SJSA1 (cell line): ENCODE results near the gene GLYR1. TPM values are rescaled to one million over a fixed set of nuclear protein-coding genes. Genes with fewer than 3 reads are reported as not detected.
A peak's percentile ranks its signal among the peaks of the same experiment; 100 is the strongest.

ENCODE experiments used
- DNase-seq, 2 experiments: peaks; one replicate each; pipeline ENCODE4 v3.0.0-alpha.2; 2015 to 2020; ENCODE audit warnings: low spot score in 2 of 2, low read depth in 1 of 2
- H3K27ac ChIP-seq: fragments of 250-450 bp; sonication (Bioruptor Pico); 2 replicates; pipeline ENCODE4 v1.5.1; 2020; ENCODE audit warnings: mild to moderate bottlenecking, moderate library complexity
- H3K27me3 ChIP-seq: fragments of 250-450 bp; sonication (Bioruptor Pico); replicated peaks from 2 replicates; pipeline ENCODE4 v1.5.1; 2020; ENCODE audit warnings: mild to moderate bottlenecking, moderate library complexity
- H3K36me3 ChIP-seq: fragments of 250-450 bp; sonication (Bioruptor Pico); 2 replicates; pipeline ENCODE4 v1.5.1; 2020; ENCODE audit warnings: mild to moderate bottlenecking
- H3K4me1 ChIP-seq: fragments of 250-450 bp; sonication (Bioruptor Pico); replicated peaks from 2 replicates; pipeline ENCODE4 v1.6.1; 2021; ENCODE audit warnings: mild to moderate bottlenecking
- H3K4me3 ChIP-seq: fragments of 250-450 bp; sonication (Bioruptor Pico); 2 replicates; pipeline ENCODE4 v1.5.1; 2020; ENCODE audit warnings: mild to moderate bottlenecking
- H3K9me3 ChIP-seq: fragments of 250-450 bp; sonication (Bioruptor Pico); replicated peaks from 2 replicates; pipeline ENCODE4 v1.5.1; 2020; ENCODE audit warnings: mild to moderate bottlenecking
- total RNA-seq: library from RNA; depleted of rRNA; stranded (reverse); fragments of >200 nt; shearing (Covaris generic); gene quantifications from 2 replicates; pipeline ENCODE4 v1.2.3, GENCODE V29; 2014

GLYR1 gene
- total RNA-seq, 1 experiment from 2014 or later = 49.0 TPM

DNA sequence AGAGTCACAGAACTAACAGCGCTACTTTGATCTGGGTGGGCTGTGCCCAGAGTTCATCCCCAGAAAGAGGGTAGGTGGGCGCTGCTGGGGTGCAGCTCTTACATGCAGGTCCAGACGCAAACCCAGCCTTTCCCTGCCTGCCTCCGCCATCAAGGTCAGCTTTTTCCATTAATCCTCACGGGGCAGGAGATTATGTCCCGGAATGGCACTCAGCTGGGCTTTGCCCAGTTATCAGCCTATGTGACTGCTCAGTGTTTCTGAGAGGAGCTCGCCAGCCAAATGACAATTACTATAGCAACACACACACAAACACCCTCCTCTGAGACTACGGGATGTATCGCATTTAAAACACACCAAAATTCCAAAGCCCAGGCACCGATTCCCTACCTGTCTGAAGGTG lies 20.1 kb downstream of the GLYR1 start:
- no peak for DNase-seq
- Histone ChIP-seq H3K4me3 (no peak overlapping the region), H3K4me1 (no peaks in the 10 kb centered on the region), H3K27me3 (no peaks in the 10 kb centered on the region), H3K36me3 (peaks cover 97% of the 10 kb centered on the region), H3K9me3 (no peaks in the 10 kb centered on the region), H3K27ac (no peak overlapping the region)

DNA sequence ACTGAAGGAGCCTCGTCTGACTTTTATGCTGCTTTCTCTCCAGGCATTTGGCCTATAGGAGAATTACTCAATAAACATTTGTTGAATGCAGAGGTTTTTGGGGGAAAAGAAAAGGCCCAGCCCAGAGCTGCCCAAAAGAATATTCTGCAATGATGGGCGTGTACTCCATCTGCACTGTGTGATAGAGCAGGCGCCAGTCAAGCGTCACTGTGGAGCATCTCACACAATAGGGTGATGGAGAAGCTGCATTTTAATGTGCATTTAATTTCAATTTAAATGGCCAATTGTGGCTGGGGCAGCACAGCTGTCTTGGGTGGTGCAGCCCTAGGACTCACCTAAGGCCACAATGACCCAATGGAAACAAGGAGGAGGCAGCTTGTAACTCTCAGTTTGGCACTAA lies 20.6 kb downstream of the GLYR1 start:
- no peaks in the 10 kb centered on the region for H3K4me1 ChIP-seq
- DNase-seq = no peak
- H3K9me3 ChIP-seq = no peaks in the 10 kb centered on the region
- peaks cover 97% of the 10 kb centered on the region for H3K36me3 ChIP-seq
- no peak overlapping the region for H3K4me3 ChIP-seq
- H3K27me3 ChIP-seq = no peaks in the 10 kb centered on the region
- H3K27ac ChIP-seq = no peak overlapping the region

DNA sequence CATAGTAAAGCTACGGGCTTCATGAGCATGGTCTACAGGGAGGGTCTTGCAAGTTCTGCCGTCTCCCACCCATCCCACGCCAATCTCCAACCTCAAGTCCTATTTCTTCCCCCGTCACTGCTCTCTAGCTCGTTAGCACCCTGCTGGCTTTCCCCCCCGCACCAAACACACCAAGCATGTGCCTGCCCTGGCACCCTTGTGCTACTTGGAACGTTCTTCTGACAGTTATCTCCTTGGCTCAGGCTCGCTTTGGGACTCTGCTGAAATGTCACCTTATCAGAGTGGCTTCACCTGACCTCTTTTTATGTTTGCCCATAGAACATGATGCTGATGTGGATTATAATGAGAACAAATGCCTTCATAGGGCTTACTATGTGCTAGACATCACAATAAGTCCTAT lies 21.9 kb downstream of the GLYR1 start:
- Histone ChIP-seq H3K4me1 (no peaks in the 10 kb centered on the region), H3K9me3 (no peaks in the 10 kb centered on the region), H3K27me3 (no peaks in the 10 kb centered on the region), H3K36me3 (peaks cover 97% of the 10 kb centered on the region), H3K4me3 (no peak overlapping the region), H3K27ac (no peak overlapping the region)
- DNase-seq = no peak

DNA sequence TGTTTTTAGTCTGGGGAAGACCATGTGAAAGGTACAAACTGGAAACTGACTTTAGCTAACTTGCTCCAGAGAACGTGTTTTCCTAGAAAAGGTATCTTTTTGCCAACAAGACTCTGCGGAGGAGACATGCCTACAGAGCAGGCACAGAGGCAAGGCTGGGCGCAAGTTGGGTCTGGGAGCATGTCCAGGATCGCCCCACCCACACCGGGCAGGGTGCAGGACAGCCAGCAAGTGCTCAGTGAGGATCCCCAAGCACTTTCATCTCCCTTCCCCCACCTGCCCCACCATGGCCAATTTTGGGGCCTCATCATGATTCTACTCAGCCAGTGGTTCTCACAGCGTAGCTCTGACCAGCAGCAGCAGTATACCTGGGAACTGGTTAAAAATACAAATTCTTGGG lies 26.4 kb downstream of the GLYR1 start:
- no peaks in the 10 kb centered on the region for H3K4me1 ChIP-seq
- no peaks in the 10 kb centered on the region for H3K27me3 ChIP-seq
- H3K36me3 ChIP-seq = peaks cover 95% of the 10 kb centered on the region
- DNase-seq = no peak
- H3K27ac ChIP-seq = no peak overlapping the region
- no peaks in the 10 kb centered on the region for H3K9me3 ChIP-seq
- no peak overlapping the region for H3K4me3 ChIP-seq

DNA sequence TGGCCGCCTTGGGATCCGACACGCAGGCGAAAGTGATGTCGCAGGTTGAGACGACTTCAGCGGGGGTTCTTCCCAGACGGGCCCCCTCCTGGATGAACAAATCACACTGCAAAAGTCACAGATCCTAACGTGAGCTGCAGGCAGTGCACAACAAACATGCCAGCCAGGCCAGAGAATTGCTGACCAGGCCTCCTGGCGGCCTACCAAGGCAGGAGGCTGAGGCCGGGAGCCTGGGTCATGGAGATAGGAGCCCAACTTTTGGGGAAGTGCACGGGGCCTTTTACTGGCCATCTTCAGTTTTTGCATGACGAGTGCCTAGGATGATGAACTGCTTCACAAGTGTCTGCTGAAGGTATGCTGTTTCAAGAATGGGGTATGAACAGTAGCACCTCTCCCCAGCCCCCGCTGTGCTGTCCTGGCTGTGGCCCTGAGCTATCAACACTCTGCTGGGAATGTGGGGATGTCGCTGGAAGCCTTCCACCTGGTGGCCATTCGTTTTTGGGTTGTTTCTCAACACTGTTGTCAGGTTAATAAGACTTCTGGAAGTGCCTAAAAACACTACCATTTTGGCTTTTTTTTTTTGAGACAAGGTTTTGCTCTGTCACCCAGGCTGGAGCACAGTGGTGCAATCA lies 32.4 kb downstream of the GLYR1 start:
- DNase-seq = no peak
- Histone ChIP-seq H3K4me1 (no peaks in the 10 kb centered on the region), H3K27ac (no peak overlapping the region), H3K4me3 (no peak overlapping the region), H3K36me3 (peaks cover 87% of the 10 kb centered on the region), H3K9me3 (no peaks in the 10 kb centered on the region), H3K27me3 (no peaks in the 10 kb centered on the region)

DNA sequence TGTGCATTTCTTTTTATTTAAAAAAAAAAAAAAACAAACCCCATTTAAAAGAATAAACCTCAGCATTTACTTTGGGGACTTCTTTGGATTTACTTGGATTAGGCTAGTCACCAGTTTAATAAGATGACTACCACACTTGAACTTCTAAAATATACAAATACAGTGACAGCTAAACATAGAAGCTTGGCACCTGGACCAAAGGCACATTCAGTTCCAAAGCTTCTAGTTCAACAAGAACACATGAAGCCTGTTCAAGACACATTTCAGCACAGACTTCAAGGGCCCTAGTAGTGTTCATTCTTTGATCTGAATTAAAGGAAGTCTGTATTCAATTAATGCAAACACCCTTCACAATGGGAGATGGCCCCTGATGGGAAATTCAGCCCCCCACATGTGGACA lies 33.0 kb downstream of the GLYR1 start:
- H3K36me3 ChIP-seq = peaks cover 86% of the 10 kb centered on the region
- no peaks in the 10 kb centered on the region for H3K27me3 ChIP-seq
- no peak overlapping the region for H3K4me3 ChIP-seq
- H3K4me1 ChIP-seq = no peaks in the 10 kb centered on the region
- no peak overlapping the region for H3K27ac ChIP-seq
- DNase-seq = no peak
- no peaks in the 10 kb centered on the region for H3K9me3 ChIP-seq

DNA sequence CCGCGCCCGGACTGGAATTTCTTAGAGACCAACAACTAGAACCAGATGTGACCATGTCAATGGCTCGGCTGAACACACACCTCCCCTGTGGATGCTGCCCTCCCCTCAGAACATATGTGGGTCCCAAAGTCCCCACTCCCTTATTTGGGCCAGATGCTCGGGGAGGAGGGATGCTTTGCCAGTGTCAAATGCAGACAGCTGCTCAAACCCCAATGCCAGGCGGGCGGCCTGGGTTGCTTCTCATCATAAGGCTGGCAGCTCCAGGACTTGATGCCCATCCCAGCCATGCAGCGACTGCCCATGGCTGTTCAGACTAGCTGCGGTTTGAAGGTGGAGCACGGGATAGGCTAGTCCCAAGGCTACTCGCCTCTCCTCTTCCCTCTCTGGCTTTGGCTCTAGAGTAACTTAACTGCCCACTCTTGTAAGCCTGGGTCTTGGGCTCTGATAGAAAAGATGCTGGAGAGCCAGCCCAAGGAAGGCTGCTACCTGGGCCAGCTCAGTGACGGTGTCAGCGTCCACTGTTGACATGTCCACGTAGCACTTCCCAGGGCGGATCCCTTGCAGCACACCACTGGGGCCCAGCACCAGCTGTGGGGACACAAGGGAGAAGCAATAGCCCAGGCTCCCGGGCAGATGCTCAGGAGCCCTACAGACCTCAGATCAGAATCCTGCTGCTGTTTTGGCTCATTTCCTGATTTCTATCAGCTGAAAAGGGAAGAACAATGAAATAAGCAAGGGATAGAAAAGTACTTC lies 33.7 kb downstream of the GLYR1 start:
- no peaks in the 10 kb centered on the region for H3K9me3 ChIP-seq
- DNase-seq = no peak
- H3K4me3 ChIP-seq = no peak overlapping the region
- no peaks in the 10 kb centered on the region for H3K27me3 ChIP-seq
- no peak overlapping the region for H3K27ac ChIP-seq
- no peaks in the 10 kb centered on the region for H3K4me1 ChIP-seq
- H3K36me3 ChIP-seq = peaks cover 84% of the 10 kb centered on the region

DNA sequence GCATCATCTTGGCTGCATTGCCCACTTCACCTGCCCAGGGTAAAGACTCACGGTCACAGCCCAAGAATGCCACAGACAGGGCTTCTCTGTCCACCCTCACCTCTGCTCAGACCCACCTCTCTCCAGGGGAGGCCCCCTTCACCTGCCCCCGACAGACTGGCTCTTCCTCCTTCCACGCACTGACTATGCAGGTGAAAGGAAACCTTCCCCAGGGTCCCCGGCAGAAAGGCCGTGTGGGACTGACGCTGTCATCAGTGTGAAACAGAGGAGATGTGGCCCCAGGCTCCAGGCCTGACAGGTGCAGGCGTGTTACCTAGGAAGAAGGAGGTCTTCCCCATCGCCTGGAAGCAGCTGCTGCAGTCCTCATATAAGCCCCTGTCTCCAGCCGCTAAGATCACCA lies 35.3 kb downstream of the GLYR1 start:
- DNase-seq = no peak
- H3K27ac ChIP-seq = no peak overlapping the region
- H3K4me3 ChIP-seq = no peak overlapping the region
- H3K9me3 ChIP-seq = no peaks in the 10 kb centered on the region
- no peaks in the 10 kb centered on the region for H3K27me3 ChIP-seq
- H3K36me3 ChIP-seq = peaks cover 82% of the 10 kb centered on the region
- H3K4me1 ChIP-seq = no peaks in the 10 kb centered on the region

DNA sequence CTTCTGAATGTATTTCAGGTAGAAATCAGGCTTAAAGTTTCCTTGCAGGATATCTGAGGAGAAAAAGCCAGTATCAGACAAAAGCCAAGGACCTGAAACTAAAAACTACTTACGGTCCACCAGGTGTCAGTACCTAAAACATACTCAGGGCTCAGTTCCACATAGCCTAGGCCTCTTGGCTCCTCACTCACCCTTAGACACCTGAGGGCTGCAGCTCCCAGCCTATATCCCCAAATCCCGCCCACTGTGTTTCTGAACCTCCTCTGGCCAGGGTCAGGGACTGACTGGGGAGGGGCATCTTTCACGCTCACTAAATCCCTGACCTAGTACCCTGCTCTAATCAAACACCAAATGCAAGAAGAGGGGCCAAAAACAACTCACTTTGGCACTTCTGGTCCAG lies 35.8 kb downstream of the GLYR1 start:
- no peaks in the 10 kb centered on the region for H3K9me3 ChIP-seq
- peaks cover 79% of the 10 kb centered on the region for H3K36me3 ChIP-seq
- no peak overlapping the region for H3K4me3 ChIP-seq

DNA sequence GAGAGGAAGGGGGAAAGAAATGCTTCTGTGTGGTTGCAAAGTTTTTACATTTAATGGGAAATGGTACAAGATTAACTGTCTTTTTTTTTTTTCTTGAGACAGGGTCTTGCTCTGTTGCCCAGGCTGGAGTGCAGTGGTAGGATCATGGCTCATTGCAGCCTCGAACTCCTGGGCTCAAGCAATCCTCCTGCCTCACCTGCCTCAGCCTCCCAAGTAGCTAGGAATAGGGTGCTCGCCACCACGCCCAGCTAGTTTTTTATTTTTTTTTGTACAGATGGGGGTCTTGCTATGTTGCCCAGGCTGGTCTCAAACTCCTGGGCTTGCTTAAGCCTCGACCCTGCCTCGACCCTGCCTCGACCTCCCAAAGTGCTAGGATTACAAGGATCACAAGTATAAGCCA lies 40.8 kb downstream of the GLYR1 start:
- H3K27me3 ChIP-seq = no peaks in the 10 kb centered on the region
- H3K9me3 ChIP-seq = no peaks in the 10 kb centered on the region
- no peak for DNase-seq
- peaks cover 62% of the 10 kb centered on the region for H3K36me3 ChIP-seq
- H3K4me3 ChIP-seq = no peak overlapping the region
- peaks cover 9% of the 10 kb centered on the region for H3K4me1 ChIP-seq
- no peak overlapping the region for H3K27ac ChIP-seq

More for the DNA sequence above, 35.8 kb downstream of the GLYR1 start:
- Histone ChIP-seq H3K27ac (no peak overlapping the region), H3K27me3 (no peaks in the 10 kb centered on the region), H3K4me1 (no peaks in the 10 kb centered on the region)
- no peak for DNase-seq

DNA sequence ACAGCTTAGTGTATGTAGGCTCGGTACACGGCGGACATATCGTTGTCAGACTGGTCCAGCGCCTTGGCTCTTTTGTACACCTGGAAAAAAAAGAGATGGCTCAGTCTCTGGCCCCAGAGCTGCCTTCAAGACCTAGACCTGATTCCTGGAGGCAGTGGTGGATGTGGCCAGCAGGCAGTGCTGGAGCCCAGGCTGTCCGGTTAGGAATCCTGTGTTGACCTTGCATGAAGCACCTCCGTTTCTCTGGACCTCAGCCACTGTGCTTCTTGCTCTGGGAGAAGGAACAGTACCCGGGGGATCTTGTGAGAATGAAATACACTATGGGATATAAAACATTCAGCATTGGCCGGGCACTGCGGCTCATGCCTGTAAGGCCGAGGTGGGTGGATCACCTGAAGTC lies 41.9 kb downstream of the GLYR1 start:
- Histone ChIP-seq H3K9me3 (no peaks in the 10 kb centered on the region), H3K4me1 (peaks cover 9% of the 10 kb centered on the region), H3K27ac (no peak overlapping the region), H3K36me3 (peaks cover 55% of the 10 kb centered on the region), H3K27me3 (no peaks in the 10 kb centered on the region), H3K4me3 (no peak overlapping the region)
- no peak for DNase-seq

DNA sequence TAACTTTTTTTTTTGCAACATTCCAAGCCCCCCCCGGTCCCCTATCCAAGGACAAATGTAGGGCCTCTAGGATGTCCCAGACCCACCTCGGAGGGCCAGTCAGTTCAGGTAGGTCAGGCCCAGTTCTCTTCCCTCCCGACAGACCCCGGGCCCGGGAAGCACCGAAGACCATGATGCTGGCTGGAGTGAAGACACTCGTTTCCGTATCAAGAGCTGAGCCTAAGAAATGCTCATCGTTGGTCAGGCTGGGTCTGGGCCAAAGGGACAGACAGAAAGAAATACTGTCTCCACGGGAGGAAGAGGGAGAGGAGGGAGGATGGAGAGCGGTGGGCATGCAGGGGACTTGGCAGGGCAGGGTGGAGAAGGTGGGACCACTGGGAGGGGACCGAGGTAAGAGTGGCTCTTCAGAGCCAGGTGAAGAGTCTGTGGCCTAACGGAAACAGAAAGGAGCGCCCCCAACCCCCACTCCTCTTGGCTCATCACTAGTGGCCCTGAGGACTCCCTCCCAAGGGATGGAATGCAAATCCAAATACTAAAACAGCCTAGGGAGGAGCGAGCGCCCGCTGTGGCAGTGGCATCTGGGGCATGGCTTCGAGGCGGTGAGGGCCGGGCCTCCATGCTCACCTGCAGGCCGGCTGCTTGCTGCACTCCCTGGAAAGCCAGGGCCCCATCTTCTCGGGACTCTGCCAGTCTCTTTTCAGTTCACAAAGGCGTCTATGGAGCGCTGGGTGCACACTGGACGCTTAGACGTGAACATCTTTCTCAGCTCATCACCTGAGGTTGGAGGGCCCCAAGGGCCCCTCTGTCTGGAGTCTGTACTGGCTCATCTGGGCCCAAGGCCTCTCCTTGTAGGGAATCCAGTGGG lies 43.0 kb downstream of the GLYR1 start:
- Histone ChIP-seq H3K27me3 (no peaks in the 10 kb centered on the region), H3K36me3 (peaks cover 48% of the 10 kb centered on the region), H3K27ac (no peak overlapping the region), H3K9me3 (no peaks in the 10 kb centered on the region), H3K4me1 (peaks cover 9% of the 10 kb centered on the region), H3K4me3 (no peak overlapping the region)
- no peak for DNase-seq

DNA sequence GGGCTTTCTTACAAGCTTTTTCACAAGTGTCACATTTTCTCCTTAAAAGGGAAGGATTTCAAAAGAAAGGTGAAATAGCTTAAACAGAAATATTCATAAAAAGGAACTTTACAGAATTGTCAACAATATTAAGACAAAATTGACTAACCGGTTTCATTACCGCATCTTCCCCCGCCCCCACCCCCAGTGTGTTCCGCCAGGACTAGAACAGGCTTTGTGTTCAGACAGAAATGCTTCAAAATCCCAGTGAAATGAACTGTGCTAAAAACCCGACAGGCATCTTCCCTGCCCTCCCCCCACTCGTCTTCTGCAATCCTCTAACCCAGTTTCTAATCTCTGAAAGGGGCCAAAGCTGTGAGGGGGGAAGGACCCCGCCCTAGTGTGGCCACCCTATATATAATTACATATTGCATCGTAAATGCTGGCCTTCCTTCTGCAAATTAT lies 43.7 kb downstream of the GLYR1 start:
- H3K27me3 ChIP-seq = no peaks in the 10 kb centered on the region
- peaks cover 9% of the 10 kb centered on the region for H3K4me1 ChIP-seq
- no peak for DNase-seq
- peak overlapping the region; percentile 87 for H3K4me3 ChIP-seq
- H3K36me3 ChIP-seq = peaks cover 46% of the 10 kb centered on the region
- no peak overlapping the region for H3K27ac ChIP-seq
- no peaks in the 10 kb centered on the region for H3K9me3 ChIP-seq
